GM19025 (cell line): ENCODE data around the gene NCAPD2.
"Not testable (repeated sequence)": the region's sequence is repeated elsewhere in the genome, so short reads cannot be mapped to it uniquely, and the experiment has no call there.

ENCODE experiments used
- ATAC-seq: cut with Tn5 transposase; IDR thresholded peaks from one replicate; pipeline ENCODE4 v1.9.1; 2021; ENCODE audit warnings: mild to moderate bottlenecking, low read depth, moderate library complexity; ENCODE audit not compliant: unreplicated experiment

Gene NCAPD2

DNA sequence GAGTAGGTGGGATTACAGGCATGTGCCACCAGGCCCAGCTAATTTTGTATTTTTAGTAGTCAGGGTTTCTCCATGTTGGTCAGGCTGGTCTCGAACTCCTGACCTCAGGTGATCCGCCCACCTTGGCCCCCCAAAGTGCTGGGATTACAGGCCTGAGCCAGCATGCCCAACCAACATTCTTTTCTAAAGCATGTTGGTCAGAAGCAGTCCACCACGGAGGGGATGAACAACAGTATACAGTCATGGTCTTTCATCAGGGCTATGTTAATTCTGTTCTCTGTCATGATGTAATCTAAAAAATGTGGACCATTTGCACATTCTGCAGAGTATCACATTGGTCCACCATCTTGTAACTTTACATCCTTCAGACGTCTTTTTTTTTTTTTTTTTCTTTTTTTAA is 4.5 kb upstream of the NCAPD2 start:
- ATAC-seq: no peak

DNA sequence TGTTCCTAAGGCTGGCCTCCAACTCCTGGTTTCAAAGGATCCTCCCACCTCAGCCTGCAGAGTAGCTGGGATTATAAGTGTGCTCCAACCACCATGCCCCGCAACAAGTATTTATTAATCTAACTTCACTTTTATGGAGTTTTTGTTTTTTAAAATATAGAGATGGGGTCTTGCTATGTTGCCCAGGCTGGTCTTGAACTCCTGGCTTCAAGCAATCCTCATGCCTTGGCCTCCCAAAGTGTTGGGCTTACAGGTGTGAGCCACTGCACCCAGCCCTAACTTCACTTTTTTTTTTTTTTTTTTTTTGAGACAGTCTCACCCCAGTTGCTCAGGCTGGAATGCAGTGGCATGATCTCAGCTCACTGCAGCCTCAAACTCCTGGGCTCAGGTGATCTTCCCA is 3.2 kb upstream of the NCAPD2 start:
- not testable (repeated sequence) for ATAC-seq

DNA sequence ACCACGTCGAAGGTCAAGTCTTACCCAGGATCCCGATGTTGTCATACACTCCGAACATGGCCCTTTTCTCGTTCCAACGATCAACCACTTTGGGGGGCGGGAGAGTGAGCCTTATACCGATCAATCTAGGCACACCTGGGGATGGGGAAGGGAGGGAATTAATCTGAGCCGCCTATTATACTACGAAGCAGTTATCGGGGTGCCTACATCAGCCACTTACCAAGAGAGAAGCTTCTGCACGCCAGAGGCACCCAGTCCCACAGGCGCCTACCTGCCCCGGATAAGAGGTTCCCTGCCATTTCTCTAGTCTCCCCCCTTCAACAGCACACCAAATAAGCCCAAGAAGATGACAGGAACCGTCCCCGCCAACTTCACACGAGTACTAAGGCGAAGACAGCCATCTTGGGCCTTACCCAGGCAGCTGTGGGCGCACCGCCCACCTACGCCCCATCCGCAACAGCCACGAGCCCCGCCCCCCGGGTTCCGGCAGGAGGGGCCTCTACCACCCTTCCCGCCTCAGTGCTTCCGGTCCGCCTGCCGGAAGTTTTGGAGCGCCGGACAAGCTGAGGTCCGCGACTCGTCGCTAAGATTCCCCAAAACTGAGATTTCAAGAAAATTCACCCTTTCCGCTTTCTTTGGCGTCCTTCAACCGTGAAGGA is 935 bp upstream of the NCAPD2 start, which contains the start of gene MRPL51:
TSS of gene MRPL51 (minus strand) at position 425 of the 659 bp plus-strand sequence. CDS start at position 299, 126 bp downstream.
- peak; percentile 59 for ATAC-seq

DNA sequence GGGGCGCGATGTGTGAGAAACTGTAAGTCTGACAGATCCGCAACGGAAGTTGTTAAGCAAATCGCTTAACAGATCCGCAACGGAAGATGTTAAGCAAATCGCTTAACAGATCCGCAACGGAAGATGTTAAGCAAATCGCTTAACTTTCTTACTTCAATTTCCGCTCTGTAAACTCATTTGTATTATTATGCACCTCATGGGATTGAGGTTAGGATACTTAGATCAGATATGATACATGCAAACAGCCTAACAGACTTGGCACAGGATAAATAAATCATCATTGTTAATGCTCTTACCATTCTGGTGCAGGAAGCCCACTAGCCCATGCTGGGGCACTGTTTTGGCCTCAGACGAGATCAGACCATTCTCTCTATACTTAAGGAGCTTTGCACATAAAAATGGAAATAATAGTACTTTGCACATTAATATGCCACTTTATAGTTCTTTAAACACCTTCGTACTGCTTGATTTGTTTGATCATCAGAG is 399 bp downstream of the NCAPD2 start:
- no peak for ATAC-seq

DNA sequence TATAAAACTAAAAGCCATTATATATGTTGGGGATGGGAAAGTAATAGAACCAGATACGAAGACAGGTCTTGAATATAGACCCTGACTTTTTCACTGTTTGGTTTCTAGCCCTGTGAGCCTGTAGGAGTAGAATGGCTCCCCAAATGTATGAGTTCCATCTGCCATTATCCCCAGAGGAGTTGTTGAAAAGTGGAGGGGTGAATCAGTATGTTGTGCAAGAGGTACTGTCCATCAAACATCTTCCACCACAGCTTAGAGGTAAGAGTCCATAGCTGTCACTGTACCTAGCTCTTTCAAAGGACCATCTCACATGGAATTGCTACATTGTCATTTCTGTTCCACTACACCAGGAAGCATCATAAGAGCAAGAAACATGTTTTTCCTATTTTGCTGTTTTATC is 1.1 kb downstream of the NCAPD2 start:
- no peak for ATAC-seq

- ATAC-seq: not testable (repeated sequence)
Measured at GRCh38 chr12:6497291-6497690, 3.4 kb downstream of the NCAPD2 start.

- ATAC-seq: no peak
Measured at GRCh38 chr12:6500466-6500865, 6.6 kb downstream of the NCAPD2 start.

- ATAC-seq: no peak
Measured at GRCh38 chr12:6507102-6507998, 13.4 kb downstream of the NCAPD2 start.

GRCh38 chr12:6508087-6508486 is 14.2 kb downstream of the NCAPD2 start:
- ATAC-seq: no peak

GRCh38 chr12:6520186-6520585 is 26.3 kb downstream of the NCAPD2 start:
- no peak for ATAC-seq

DNA sequence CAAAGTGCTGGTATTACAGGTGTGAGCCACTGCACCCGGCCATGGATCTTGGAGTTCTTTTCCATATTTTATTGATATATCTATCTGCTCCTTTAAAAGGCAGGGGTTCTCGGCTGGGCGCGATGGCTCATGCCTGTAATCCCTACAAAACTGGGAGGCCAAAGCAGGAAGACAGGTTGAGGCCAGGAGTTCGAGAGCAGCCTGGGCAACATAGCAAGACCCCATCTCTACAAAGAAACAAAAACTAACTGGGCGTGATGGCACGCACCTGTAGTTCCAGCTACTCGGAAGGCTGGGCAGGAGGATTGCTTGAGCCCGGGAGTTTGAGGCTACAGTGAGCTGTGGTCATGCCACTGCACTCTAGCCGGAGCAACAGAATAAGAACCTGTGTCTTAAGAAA is 28.3 kb downstream of the NCAPD2 start:
- no peak for ATAC-seq

DNA sequence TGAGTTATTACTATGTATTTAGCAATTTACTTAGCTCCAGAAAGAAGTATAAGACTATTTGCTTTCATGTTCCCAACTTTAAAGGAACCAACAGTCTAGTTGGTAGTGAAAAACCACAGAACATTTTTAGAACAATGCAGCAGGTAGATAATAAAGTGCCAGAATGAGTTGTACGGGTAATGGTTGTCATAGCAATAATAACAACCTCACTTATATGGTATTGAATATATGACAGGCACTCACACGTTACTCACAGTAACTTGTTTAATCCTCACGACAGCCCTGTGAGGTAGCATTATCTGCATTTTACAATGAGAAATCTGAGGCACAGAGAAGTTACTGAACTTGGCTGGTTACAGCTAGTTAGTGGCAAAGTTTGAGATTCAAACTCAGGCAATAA is 29.8 kb downstream of the NCAPD2 start:
- ATAC-seq: no peak

DNA sequence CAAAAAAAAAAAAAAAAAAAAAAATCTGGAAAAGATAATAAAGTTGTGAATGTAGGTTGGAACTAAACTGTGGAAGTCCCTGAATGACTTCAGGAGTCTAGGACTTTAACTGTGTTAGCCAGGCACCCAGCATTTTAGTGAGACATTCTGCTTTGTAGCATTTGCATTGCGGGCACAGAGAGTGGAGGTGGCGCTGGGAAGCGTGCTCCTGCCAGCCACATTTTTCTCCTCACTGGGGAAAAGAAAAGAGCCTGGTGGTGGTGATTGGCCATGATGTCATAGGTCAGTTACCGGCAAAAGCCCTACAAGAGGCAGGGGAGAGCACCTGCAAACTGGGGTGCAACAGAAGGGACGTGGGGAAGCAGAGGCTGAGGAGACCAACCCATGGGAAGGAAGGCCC is 30.7 kb downstream of the NCAPD2 start:
- ATAC-seq: no peak

GRCh38 chr12:6526201-6526600 is 32.3 kb downstream of the NCAPD2 start:
- no peak for ATAC-seq

- no peak for ATAC-seq
Measured at GRCh38 chr12:6526766-6527525, 33.0 kb downstream of the NCAPD2 start.

- no peak for ATAC-seq
Measured at GRCh38 chr12:6527711-6528110, 33.8 kb downstream of the NCAPD2 start.

DNA sequence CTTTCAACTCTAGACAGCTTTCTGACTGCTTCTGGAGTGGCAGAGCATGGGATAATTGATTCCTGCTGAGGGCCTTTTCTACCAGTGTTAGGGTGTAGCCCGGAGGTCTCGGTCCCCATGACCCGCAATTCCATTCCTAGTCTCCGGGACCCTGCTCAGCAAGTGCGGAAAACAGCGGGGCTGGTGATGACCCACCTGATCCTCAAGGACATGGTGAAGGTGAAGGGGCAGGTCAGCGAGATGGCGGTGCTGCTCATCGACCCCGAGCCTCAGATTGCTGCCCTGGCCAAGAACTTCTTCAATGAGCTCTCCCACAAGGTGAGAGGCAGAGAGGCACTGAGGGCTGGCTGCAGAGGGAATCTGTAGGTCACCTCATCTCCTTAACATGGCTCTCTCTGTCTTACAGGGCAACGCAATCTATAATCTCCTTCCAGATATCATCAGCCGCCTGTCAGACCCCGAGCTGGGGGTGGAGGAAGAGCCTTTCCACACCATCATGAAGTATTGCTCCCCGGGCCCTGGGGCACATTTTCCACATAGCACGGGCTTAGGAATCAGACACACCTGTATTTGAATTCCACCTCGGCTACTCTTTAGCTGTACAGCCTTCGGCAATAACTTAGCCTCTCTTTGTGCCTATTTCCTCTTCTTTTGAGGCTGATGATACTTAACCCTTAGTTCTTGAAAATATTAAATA is 34.8 kb downstream of the NCAPD2 start:
- no peak for ATAC-seq

GRCh38 chr12:6529291-6529737 is 35.4 kb downstream of the NCAPD2 start:
- no peak for ATAC-seq

DNA sequence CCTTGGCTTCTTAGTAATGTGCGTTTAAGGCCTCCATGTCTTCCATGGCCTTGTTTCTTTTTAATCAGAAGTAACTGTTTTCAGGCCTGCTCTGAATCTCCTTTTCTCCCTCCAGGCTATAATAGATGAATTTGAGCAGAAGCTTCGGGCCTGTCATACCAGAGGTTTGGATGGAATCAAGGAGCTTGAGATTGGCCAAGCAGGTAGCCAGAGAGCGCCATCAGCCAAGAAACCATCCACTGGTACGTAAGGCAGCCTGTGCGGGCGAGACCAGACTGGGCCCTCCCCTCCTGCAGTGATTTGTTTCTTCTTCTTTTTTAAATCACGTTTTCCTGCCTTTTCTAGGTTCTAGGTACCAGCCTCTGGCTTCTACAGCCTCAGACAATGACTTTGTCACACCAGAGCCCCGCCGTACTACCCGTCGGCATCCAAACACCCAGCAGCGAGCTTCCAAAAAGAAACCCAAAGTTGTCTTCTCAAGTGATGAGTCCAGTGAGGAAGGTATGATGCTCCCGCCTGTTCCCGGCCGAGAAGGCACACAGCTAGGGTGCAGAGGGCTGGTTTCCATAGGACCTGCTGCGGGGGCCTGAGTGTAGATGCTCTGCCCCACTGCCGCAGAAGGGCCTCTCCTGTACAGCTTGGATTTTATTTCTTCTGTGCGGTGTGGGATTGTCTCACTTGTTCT is 36.8 kb downstream of the NCAPD2 start:
- no peak for ATAC-seq
